H1 (cell line): ENCODE results near the gene ARL3. TPM values are rescaled to one million over a fixed set of nuclear protein-coding genes. Genes with fewer than 3 reads are reported as not detected.

Source experiments
- JUND ChIP-seq: IDR thresholded peaks from 2 replicates; pipeline ENCODE4 v1.6.1; 2011; ENCODE audit warnings: mild to moderate bottlenecking, improper control_type of control experiment, low read length
- RNF2 ChIP-seq: fragments of 200-900, 300-1000 bp; sonication (generic); IDR thresholded peaks from 2 replicates; pipeline ENCODE4 v1.7.1; 2016; ENCODE audit warnings: borderline replicate concordance, low read depth, mild to moderate bottlenecking, antibody characterized with exemption, low read length; ENCODE audit not compliant: poor library complexity, severe bottlenecking; ENCODE audit errors: missing control alignments
- SIN3A ChIP-seq, 2 experiments: IDR thresholded peaks in 1 of 2; conservative IDR thresholded peaks in 1 of 2; 2 replicates each; pipeline ENCODE4 v1.6.1; 2011 to 2012; ENCODE audit warnings: low read length in 2 of 2, improper control_type of control experiment in 1 of 2, low read depth in 1 of 2, mild to moderate bottlenecking in 1 of 2
- polyA plus RNA-seq, 7 experiments: library from polyadenylated mRNA; depleted of rRNA in 3 of 7; stranded (reverse) in 5 of 7; unstranded in 2 of 7; fragments of >200 nt in 5 of 7; fragments of 200-250 nt in 2 of 7; gene quantifications; 1 replicate in 5 of 7; 2 replicates in 1 of 7; 4 replicates in 1 of 7; pipeline versions ENCODE4 v1.2.1 to v1.2.3, GENCODE V29; 2011 to 2013; ENCODE audit warnings: missing spikeins in 2 of 7, mixed read lengths in 2 of 7
- total RNA-seq: library from RNA; stranded (reverse); fragmentation: NEBNext Ultra II Directional; extraction: Animal tissue kit (Norgen Biotek cat#: 25700); gene quantifications from 2 replicates; pipeline ENCODE4 v1.2.1, GENCODE V29; 2021
- TF ChIP-seq, protein P1 (sequence below): fragments of 300-600 bp; sonication (generic); IDR thresholded peaks from 2 replicates; pipeline ENCODE4 v1.7.1; 2012; ENCODE audit warnings: low read length, moderate library complexity, mild to moderate bottlenecking, inconsistent platforms; ENCODE audit not compliant: insufficient replicate concordance

Gene ARL3
- total and polyA plus RNA-seq, 2 of the 8 experiments (the other 6 are each of a cell fraction or from before 2014, with no cell fraction given) = 8.8 to 16.2 TPM

- TF ChIP-seq, protein P1, sequence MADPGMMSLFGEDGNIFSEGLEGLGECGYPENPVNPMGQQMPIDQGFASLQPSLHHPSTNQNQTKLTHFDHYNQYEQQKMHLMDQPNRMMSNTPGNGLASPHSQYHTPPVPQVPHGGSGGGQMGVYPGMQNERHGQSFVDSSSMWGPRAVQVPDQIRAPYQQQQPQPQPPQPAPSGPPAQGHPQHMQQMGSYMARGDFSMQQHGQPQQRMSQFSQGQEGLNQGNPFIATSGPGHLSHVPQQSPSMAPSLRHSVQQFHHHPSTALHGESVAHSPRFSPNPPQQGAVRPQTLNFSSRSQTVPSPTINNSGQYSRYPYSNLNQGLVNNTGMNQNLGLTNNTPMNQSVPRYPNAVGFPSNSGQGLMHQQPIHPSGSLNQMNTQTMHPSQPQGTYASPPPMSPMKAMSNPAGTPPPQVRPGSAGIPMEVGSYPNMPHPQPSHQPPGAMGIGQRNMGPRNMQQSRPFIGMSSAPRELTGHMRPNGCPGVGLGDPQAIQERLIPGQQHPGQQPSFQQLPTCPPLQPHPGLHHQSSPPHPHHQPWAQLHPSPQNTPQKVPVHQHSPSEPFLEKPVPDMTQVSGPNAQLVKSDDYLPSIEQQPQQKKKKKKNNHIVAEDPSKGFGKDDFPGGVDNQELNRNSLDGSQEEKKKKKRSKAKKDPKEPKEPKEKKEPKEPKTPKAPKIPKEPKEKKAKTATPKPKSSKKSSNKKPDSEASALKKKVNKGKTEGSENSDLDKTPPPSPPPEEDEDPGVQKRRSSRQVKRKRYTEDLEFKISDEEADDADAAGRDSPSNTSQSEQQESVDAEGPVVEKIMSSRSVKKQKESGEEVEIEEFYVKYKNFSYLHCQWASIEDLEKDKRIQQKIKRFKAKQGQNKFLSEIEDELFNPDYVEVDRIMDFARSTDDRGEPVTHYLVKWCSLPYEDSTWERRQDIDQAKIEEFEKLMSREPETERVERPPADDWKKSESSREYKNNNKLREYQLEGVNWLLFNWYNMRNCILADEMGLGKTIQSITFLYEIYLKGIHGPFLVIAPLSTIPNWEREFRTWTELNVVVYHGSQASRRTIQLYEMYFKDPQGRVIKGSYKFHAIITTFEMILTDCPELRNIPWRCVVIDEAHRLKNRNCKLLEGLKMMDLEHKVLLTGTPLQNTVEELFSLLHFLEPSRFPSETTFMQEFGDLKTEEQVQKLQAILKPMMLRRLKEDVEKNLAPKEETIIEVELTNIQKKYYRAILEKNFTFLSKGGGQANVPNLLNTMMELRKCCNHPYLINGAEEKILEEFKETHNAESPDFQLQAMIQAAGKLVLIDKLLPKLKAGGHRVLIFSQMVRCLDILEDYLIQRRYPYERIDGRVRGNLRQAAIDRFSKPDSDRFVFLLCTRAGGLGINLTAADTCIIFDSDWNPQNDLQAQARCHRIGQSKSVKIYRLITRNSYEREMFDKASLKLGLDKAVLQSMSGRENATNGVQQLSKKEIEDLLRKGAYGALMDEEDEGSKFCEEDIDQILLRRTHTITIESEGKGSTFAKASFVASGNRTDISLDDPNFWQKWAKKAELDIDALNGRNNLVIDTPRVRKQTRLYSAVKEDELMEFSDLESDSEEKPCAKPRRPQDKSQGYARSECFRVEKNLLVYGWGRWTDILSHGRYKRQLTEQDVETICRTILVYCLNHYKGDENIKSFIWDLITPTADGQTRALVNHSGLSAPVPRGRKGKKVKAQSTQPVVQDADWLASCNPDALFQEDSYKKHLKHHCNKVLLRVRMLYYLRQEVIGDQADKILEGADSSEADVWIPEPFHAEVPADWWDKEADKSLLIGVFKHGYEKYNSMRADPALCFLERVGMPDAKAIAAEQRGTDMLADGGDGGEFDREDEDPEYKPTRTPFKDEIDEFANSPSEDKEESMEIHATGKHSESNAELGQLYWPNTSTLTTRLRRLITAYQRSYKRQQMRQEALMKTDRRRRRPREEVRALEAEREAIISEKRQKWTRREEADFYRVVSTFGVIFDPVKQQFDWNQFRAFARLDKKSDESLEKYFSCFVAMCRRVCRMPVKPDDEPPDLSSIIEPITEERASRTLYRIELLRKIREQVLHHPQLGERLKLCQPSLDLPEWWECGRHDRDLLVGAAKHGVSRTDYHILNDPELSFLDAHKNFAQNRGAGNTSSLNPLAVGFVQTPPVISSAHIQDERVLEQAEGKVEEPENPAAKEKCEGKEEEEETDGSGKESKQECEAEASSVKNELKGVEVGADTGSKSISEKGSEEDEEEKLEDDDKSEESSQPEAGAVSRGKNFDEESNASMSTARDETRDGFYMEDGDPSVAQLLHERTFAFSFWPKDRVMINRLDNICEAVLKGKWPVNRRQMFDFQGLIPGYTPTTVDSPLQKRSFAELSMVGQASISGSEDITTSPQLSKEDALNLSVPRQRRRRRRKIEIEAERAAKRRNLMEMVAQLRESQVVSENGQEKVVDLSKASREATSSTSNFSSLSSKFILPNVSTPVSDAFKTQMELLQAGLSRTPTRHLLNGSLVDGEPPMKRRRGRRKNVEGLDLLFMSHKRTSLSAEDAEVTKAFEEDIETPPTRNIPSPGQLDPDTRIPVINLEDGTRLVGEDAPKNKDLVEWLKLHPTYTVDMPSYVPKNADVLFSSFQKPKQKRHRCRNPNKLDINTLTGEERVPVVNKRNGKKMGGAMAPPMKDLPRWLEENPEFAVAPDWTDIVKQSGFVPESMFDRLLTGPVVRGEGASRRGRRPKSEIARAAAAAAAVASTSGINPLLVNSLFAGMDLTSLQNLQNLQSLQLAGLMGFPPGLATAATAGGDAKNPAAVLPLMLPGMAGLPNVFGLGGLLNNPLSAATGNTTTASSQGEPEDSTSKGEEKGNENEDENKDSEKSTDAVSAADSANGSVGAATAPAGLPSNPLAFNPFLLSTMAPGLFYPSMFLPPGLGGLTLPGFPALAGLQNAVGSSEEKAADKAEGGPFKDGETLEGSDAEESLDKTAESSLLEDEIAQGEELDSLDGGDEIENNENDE = no peak
- TF ChIP-seq SIN3A (conservative IDR thresholded peaks at IDR 0.05 in 1 of 2, IDR thresholded peaks at IDR 0.05 in 1 of 2; ENCODE audit: low read depth in 1 of 2, low read length in 2 of 2) = no peak
- no peak for TF ChIP-seq JUND
- TF ChIP-seq RNF2 = no peak
Measured at GRCh38 chr10:102712089-102712488, 2.1 kb downstream of the ARL3 start (continued).
